HepG2 (cell line): ENCODE data around the gene ELL. TPM values are rescaled to one million over a fixed set of nuclear protein-coding genes. Genes with fewer than 3 reads are reported as not detected.
A peak's percentile ranks its signal among the peaks of the same experiment; 100 is the strongest.

Experiments
- ADNP ChIP-seq: sonication (generic); formaldehyde crosslinking; IDR thresholded peaks from 2 replicates; pipeline ENCODE4 v1.4.0; 2020; ENCODE audit warnings: missing genetic modification reagents
- CBFB ChIP-seq: sonication (generic); formaldehyde crosslinking; IDR thresholded peaks from 2 replicates; pipeline ENCODE4 v1.4.0; 2020; ENCODE audit warnings: missing genetic modification reagents
- CHCHD3 ChIP-seq: sonication (generic); formaldehyde crosslinking; IDR thresholded peaks from 2 replicates; pipeline ENCODE4 v1.8.0; 2022; ENCODE audit warnings: mild to moderate bottlenecking, missing genetic modification reagents, moderate library complexity
- CHD4 ChIP-seq: fragments of 200-600 bp; sonication (generic); IDR thresholded peaks from 2 replicates; pipeline ENCODE4 v1.7.0; 2017; ENCODE audit warnings: mild to moderate bottlenecking, low read length, borderline replicate concordance
- DNMT1 ChIP-seq: sonication (generic); formaldehyde crosslinking; IDR thresholded peaks from 2 replicates; pipeline ENCODE4 v1.5.1; 2020; ENCODE audit warnings: mild to moderate bottlenecking, missing genetic modification reagents
- FOXC1 ChIP-seq: sonication (generic); formaldehyde crosslinking; IDR thresholded peaks from 2 replicates; pipeline ENCODE4 v1.8.0; 2022; ENCODE audit warnings: mild to moderate bottlenecking, missing genetic modification reagents, borderline replicate concordance
- KAT7 ChIP-seq: IDR thresholded peaks from 2 replicates; pipeline ENCODE4 v1.6.1; 2018; ENCODE audit warnings: borderline replicate concordance, missing compliant biosample characterization
- MED1 ChIP-seq: sonication (generic); formaldehyde crosslinking; IDR thresholded peaks from 2 replicates; pipeline ENCODE4 v1.4.0; 2020; ENCODE audit warnings: missing genetic modification reagents
- NFE2L2 ChIP-seq: fragments of 150-350 bp; IDR thresholded peaks from 2 replicates; pipeline ENCODE4 v1.6.1; 2014; ENCODE audit warnings: low read length
- NONO ChIP-seq, 2 experiments: fragments of 450-650 bp in 1 of 2; sonication (generic) in 1 of 2; formaldehyde crosslinking in 1 of 2; IDR thresholded peaks in 1 of 2; conservative IDR thresholded peaks in 1 of 2; 2 replicates each; pipeline versions ENCODE4 v1.6.1 to v1.8.0; 2017 to 2022; ENCODE audit warnings: mild to moderate bottlenecking in 1 of 2, missing genetic modification reagents in 1 of 2, moderate library complexity in 1 of 2
- POLR2AphosphoS5 ChIP-seq: IDR thresholded peaks from 2 replicates; pipeline ENCODE4 v1.6.1; 2012; ENCODE audit warnings: low read depth, low read length
- PPARG ChIP-seq: conservative IDR thresholded peaks from 2 replicates; pipeline ENCODE4 v1.6.1; 2016; ENCODE audit warnings: missing biosample characterization, missing genetic modification reagents
- SMC3 ChIP-seq: IDR thresholded peaks from 2 replicates; pipeline ENCODE4 v1.6.1; 2011; ENCODE audit warnings: low read length, improper control_type of control experiment
- SNAI1 ChIP-seq: sonication (generic); formaldehyde crosslinking; IDR thresholded peaks from 2 replicates; pipeline ENCODE4 v1.5.0; 2020; ENCODE audit warnings: mild to moderate bottlenecking, missing genetic modification reagents, borderline replicate concordance
- STAG1 ChIP-seq: sonication (generic); formaldehyde crosslinking; IDR thresholded peaks from 2 replicates; pipeline ENCODE4 v1.4.0; 2020; ENCODE audit warnings: missing genetic modification reagents
- THAP7 ChIP-seq: sonication (generic); formaldehyde crosslinking; IDR thresholded peaks from 2 replicates; pipeline ENCODE4 v1.8.1; 2023; ENCODE audit warnings: mild to moderate bottlenecking, missing genetic modification reagents
- UBTF ChIP-seq: sonication (generic); formaldehyde crosslinking; IDR thresholded peaks from 2 replicates; pipeline ENCODE4 v1.4.0; 2020; ENCODE audit warnings: mild to moderate bottlenecking, missing genetic modification reagents
- ZNF143 ChIP-seq: sonication (generic); formaldehyde crosslinking; IDR thresholded peaks from 2 replicates; pipeline ENCODE4 v1.4.0; 2020; ENCODE audit warnings: missing genetic modification reagents
- ZNF207 ChIP-seq: fragments of 450-650 bp; IDR thresholded peaks from 2 replicates; pipeline ENCODE4 v1.6.1; 2016; ENCODE audit warnings: antibody characterized with exemption, borderline replicate concordance
- ZNF275 ChIP-seq: sonication (generic); formaldehyde crosslinking; IDR thresholded peaks from 2 replicates; pipeline ENCODE4 v1.8.0; 2022; ENCODE audit warnings: missing genetic modification reagents, mild to moderate bottlenecking, inconsistent platforms, borderline replicate concordance
- ZNF362 ChIP-seq: sonication (generic); formaldehyde crosslinking; IDR thresholded peaks from 2 replicates; pipeline ENCODE4 v1.4.0; 2020; ENCODE audit warnings: missing genetic modification reagents, mild to moderate bottlenecking, borderline replicate concordance
- ZNF432 ChIP-seq: sonication (generic); formaldehyde crosslinking; IDR thresholded peaks from 2 replicates; pipeline ENCODE4 v1.5.0; 2020; ENCODE audit warnings: missing genetic modification reagents, mild to moderate bottlenecking, borderline replicate concordance
- ZNF576 ChIP-seq: sonication (generic); formaldehyde crosslinking; IDR thresholded peaks from 2 replicates; pipeline ENCODE4 v1.4.0; 2020; ENCODE audit warnings: mild to moderate bottlenecking, missing genetic modification reagents
- ZNF678 ChIP-seq: sonication (generic); formaldehyde crosslinking; IDR thresholded peaks from 2 replicates; pipeline ENCODE4 v1.4.0; 2020; ENCODE audit warnings: mild to moderate bottlenecking, missing genetic modification reagents
- ZNF772 ChIP-seq: sonication (generic); formaldehyde crosslinking; IDR thresholded peaks from 2 replicates; pipeline ENCODE4 v1.5.0; 2020; ENCODE audit warnings: mild to moderate bottlenecking, missing genetic modification reagents
- polyA plus RNA-seq, 8 experiments: library from polyadenylated mRNA; depleted of rRNA in 3 of 8; stranded (reverse) in 7 of 8; unstranded in 1 of 8; fragments of >200 nt; fragmentation: Illumina TruSeq in 4 of 8; extraction: Trizol in 4 of 8; gene quantifications; 2 replicates each; pipeline versions ENCODE4 v1.2.1 to v1.2.3, GENCODE V29; 2011 to 2016; ENCODE audit warnings: low read depth in 4 of 8, missing spikeins in 1 of 8, mixed read lengths in 1 of 8; ENCODE audit not compliant: insufficient read depth in 1 of 8
- total RNA-seq, 5 experiments: library from RNA; depleted of rRNA; stranded (reverse); fragments of >200 nt; fragmentation: Illumina TruSeq; extraction: Trizol; gene quantifications; 2 replicates each; pipeline ENCODE4 v1.2.3, GENCODE V29; 2016; ENCODE audit warnings: low read depth in 1 of 5

Gene ELL
- total and polyA plus RNA-seq, 2 of the 13 experiments (the other 11 are each of a cell fraction or from before 2014, with no cell fraction given) = 3.7 to 5.4 TPM

GRCh38 chr19:18521692-18522123, at the start of gene ELL (continued):
- TF ChIP-seq PPARG (CRISPR knock-in tag) = 0 out of 2 replicates have a peak, but pooled peaks have one; percentile 12
- TF ChIP-seq KAT7 (CRISPR knock-in tag) = no peak
- no peak for TF ChIP-seq NONO (IDR thresholded peaks at IDR 0.05)
- peak; percentile 65 for TF ChIP-seq NONO (CRISPR knock-in tag; conservative IDR thresholded peaks at IDR 0.05)
- no peak for TF ChIP-seq SMC3
- TF ChIP-seq DNMT1 (CRISPR knock-in tag) = no peak
- TF ChIP-seq ZNF772 (CRISPR knock-in tag) = no peak
- no peak for TF ChIP-seq SNAI1 (CRISPR knock-in tag)
- peak; percentile 89 for TF ChIP-seq FOXC1
- TF ChIP-seq ZNF576 = no peak
- TF ChIP-seq ZNF678 (CRISPR knock-in tag) = 0 out of 2 replicates have a peak, but pooled peaks have one; percentile 58
- TF ChIP-seq ZNF275 (CRISPR knock-in tag) = 0 out of 2 replicates have a peak, but pooled peaks have one; percentile 55
- peak; percentile 71 for TF ChIP-seq POLR2AphosphoS5
- no peak; the same call in 1 of the 2 replicates for TF ChIP-seq ZNF143 (CRISPR knock-in tag)
- TF ChIP-seq ZNF362 = 0 out of 2 replicates have a peak, but pooled peaks have one; percentile 38
- TF ChIP-seq ZNF207 = no peak
- no peak for TF ChIP-seq THAP7
- TF ChIP-seq STAG1 = no peak
- TF ChIP-seq CHD4 = no peak
- no peak for TF ChIP-seq NFE2L2
- TF ChIP-seq ZNF432 (CRISPR knock-in tag) = no peak
- peak; percentile 62; the same call in 1 of the 2 replicates for TF ChIP-seq UBTF
- TF ChIP-seq MED1 (CRISPR knock-in tag) = peak; percentile 46; the same call in 1 of the 2 replicates
- no peak for TF ChIP-seq CHCHD3 (CRISPR knock-in tag)
- peak; percentile 37; the same call in 1 of the 2 replicates for TF ChIP-seq CBFB
- TF ChIP-seq ADNP (CRISPR knock-in tag) = no peak
